Fibroblast of mammary gland (primary cell): ENCODE data around the gene ARL8B.
A peak's percentile ranks its signal among the peaks of the same experiment; 100 is the strongest.

Experiments
- DNase-seq: peaks from one replicate; pipeline ENCODE4 v3.0.0-alpha.2; 2010; ENCODE audit warnings: low read depth
- H3K4me3 ChIP-seq: 2 replicates; pipeline ENCODE4 v1.5.1; 2011; ENCODE audit warnings: low read depth, mild to moderate bottlenecking, low read length, moderate library complexity; ENCODE audit not compliant: control insufficient read depth
- CTCF ChIP-seq: conservative IDR thresholded peaks from 2 replicates; pipeline ENCODE4 v1.5.1; 2011; ENCODE audit warnings: low read depth, low read length, inconsistent platforms; ENCODE audit not compliant: control insufficient read depth, insufficient read depth

ARL8B gene

GRCh38 chr3:5160321-5160720 is 38.2 kb downstream of the ARL8B start:
- TF ChIP-seq CTCF = no peak
- no peak overlapping the region for H3K4me3 ChIP-seq
- no peak for DNase-seq

- DNase-seq = no peak
- no peak overlapping the region for H3K4me3 ChIP-seq
- TF ChIP-seq CTCF = no peak
Observed at GRCh38 chr3:5160940-5161858, 39.1 kb downstream of the ARL8B start.

- no peak overlapping the region for H3K4me3 ChIP-seq
- DNase-seq = peak; percentile 42
- no peak for TF ChIP-seq CTCF
Observed at GRCh38 chr3:5162102-5162501, 40.0 kb downstream of the ARL8B start.

- no peak for TF ChIP-seq CTCF
- no peak for DNase-seq
- no peak overlapping the region for H3K4me3 ChIP-seq
Observed at GRCh38 chr3:5165698-5166097, 43.6 kb downstream of the ARL8B start.

GRCh38 chr3:5166846-5167245 is 44.8 kb downstream of the ARL8B start:
- no peak for DNase-seq
- TF ChIP-seq CTCF = no peak
- no peak overlapping the region for H3K4me3 ChIP-seq

GRCh38 chr3:5168110-5168509 is 46.0 kb downstream of the ARL8B start:
- no peak for DNase-seq
- H3K4me3 ChIP-seq = no peak overlapping the region
- TF ChIP-seq CTCF = no peak
